ENCODE results near the gene LIG3. TPM values are rescaled to one million over a fixed set of nuclear protein-coding genes. Genes with fewer than 3 reads are reported as not detected.

Gene LIG3
- total and polyA plus RNA-seq, 2 of the 13 experiments (the other 11 are each of a cell fraction or from before 2014, with no cell fraction given), result 34.4 to 36.2 TPM

GRCh38 chr17:34974179-34974578 lies 6.1 kb upstream of the LIG3 start:
- H3K4me2 ChIP-seq (ENCODE audit: low read depth, low read length), result no peak overlapping the region
- no peak for FAIRE-seq
- no peak for TF ChIP-seq ZBTB10 (CRISPR knock-in tag; IDR thresholded peaks at IDR 0.05; ENCODE audit: borderline replicate concordance)
- no peak for TF ChIP-seq SSRP1 (CRISPR knock-in tag; IDR thresholded peaks at IDR 0.05)
- no peak for TF ChIP-seq ZKSCAN5 (CRISPR knock-in tag; IDR thresholded peaks at IDR 0.05)
- no peak for TF ChIP-seq BRCA1 (CRISPR knock-in tag; IDR thresholded peaks at IDR 0.05)
- TF ChIP-seq ZNF232 (CRISPR knock-in tag; IDR thresholded peaks at IDR 0.05; ENCODE audit: borderline replicate concordance), result no peak
- TF ChIP-seq PRDM15 (CRISPR knock-in tag; IDR thresholded peaks at IDR 0.05), result no peak
- no peak for TF ChIP-seq ZNF362 (CRISPR knock-in tag; IDR thresholded peaks at IDR 0.05; ENCODE audit: borderline replicate concordance)
- TF ChIP-seq PHF8 (CRISPR knock-in tag; IDR thresholded peaks at IDR 0.05), result no peak
- no peak for TF ChIP-seq EP300 (IDR thresholded peaks at IDR 0.05; ENCODE audit: low read depth in 2 of 2, low read length in 2 of 2)
- TF ChIP-seq EP300 (CRISPR knock-in tag; IDR thresholded peaks at IDR 0.05; ENCODE audit: borderline replicate concordance), result no peak
- no peak for TF ChIP-seq NR0B2 (CRISPR knock-in tag; IDR thresholded peaks at IDR 0.05)
- no peak for TF ChIP-seq FOXA1 (IDR thresholded peaks at IDR 0.05)
- TF ChIP-seq FOXA1 (CRISPR knock-in tag; IDR thresholded peaks at IDR 0.05), result no peak
- no peak for TF ChIP-seq NR3C1 (CRISPR knock-in tag; IDR thresholded peaks at IDR 0.05)
- no peak for TF ChIP-seq MED13 (CRISPR knock-in tag; IDR thresholded peaks at IDR 0.05)
- no peak overlapping the region for H3K9ac ChIP-seq (ENCODE audit: insufficient read depth, low read depth, low read length)
- no TSS peak for BruUV-seq (replicated peaks)
- H3K4me3 ChIP-seq (replicated peaks in 1 of 3; ENCODE audit: insufficient read depth in 1 of 3, low read depth in 2 of 3, low read length in 3 of 3), result no peak overlapping the region
- in situ Hi-C loops (cut with HindIII; ENCODE audit: extremely low pct_ligation_motif_present, low pct_unique_long_range_greater_than_20kb), result no loop called here
- no peak overlapping the region for H2AFZ ChIP-seq (ENCODE audit: low read length)
- WGBS (ENCODE audit: low lambda C conversion rate), result 47% methylated on average over 2 of the region's 2 CpGs
- peaks cover 1% of the 10 kb centered on the region for H3K4me1 ChIP-seq (ENCODE audit: insufficient read depth, low read length)
- H3K27ac ChIP-seq (ENCODE audit: extremely low read length, insufficient read depth, low read length), result no peak overlapping the region
- DNase-seq (ENCODE audit: low spot score), result no peak
- no peaks in the 10 kb centered on the region for H3K36me3 ChIP-seq (replicated peaks in 1 of 2; ENCODE audit: control insufficient read depth in 1 of 2, insufficient read depth in 2 of 2, low read length in 2 of 2)
- intact Hi-C loops (cut with micrococcal nuclease; ENCODE audit: unreplicated experiment), result no loop called here
- no peaks in the 10 kb centered on the region for H4K20me1 ChIP-seq (ENCODE audit: insufficient read depth, low read length)
- ChIA-PET CTCF (ENCODE audit: low intra/inter-chr PET ratio, low total read pairs) (no interaction called here), POLR2A (no interaction called here)
- no peaks in the 10 kb centered on the region for H3K27me3 ChIP-seq (ENCODE audit: control insufficient read depth in 1 of 2, insufficient read depth in 2 of 2, low read length in 2 of 2)
- ATAC-seq, result no peak
- H3K79me2 ChIP-seq (ENCODE audit: insufficient read depth, low read length), result no peaks in the 10 kb centered on the region
- H3K9me3 ChIP-seq (ENCODE audit: low read length), result no peaks in the 10 kb centered on the region

All from HepG2 (cell line).